ENCODE measurements around the gene ANO6. TPM values are rescaled to one million over a fixed set of nuclear protein-coding genes. Genes with fewer than 3 reads are reported as not detected.

The ANO6 gene
- total RNA-seq, 2 donors from 2014 or later, result 24.4 to 28.0 TPM

DNA sequence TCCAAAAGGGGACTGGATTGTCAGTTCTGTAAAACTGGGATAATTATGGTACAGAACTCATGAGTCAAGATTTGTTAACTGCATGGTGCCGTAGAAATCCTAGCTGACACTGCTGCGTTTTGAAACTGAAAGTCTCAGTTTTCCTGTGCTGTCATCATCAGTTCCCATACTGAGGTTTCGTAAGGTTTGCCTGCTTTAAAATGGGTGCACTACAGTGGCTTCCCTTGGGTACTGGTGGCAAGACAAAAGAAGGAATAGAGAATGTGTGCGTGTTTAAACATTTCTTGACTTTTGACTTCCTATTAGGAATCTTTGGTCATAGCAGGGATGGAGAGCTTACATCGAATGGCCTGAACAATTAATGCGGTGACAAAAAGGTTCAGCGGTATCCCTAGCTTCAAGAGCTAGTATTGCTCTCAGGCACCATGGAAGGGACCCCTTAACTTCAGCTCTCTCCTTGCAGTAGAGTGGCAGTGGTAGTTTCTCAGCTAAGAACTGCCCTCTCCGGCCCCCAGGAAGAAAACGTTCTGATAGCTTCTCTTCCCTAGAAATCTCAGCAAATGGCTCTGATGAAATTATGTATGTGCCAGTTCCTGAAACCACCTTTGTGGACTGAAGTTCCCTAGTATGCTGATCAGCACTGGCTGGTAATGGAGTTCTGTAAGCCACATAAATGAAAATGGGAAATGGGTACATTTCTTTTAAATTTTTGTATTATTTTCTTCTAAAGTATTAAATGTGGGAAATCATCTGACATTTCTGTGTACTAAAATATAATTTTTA, 28.9 kb downstream of the ANO6 start:
- Histone ChIP-seq H3K4me1 (peaks cover 14% of the 10 kb centered on the region), H3K27ac (no peak overlapping the region), H3K4me3 (no peak overlapping the region), H3K36me3 (replicated peaks in 1 of 2; ENCODE audit: insufficient read depth in 1 of 2, low read depth in 2 of 2) (no peaks in the 10 kb centered on the region), H3K9me3 (no peaks in the 10 kb centered on the region), H3K27me3 (no peaks in the 10 kb centered on the region)
- WGBS, 2 donors, result 84 to 89% methylated on average over 9 of the region's 9 CpGs
- DNase-seq (peak in 1 of 4 donors; percentile 21), ATAC-seq (no peak)
- TF ChIP-seq CTCF (IDR thresholded peaks at IDR 0.05), result no peak
- no peak for TF ChIP-seq POLR2A (IDR thresholded peaks at IDR 0.05)
- intact Hi-C loops (cut with DNase I), result no loop called here

GRCh38 chr12:45246236-45246635, 30.3 kb downstream of the ANO6 start:
- TF ChIP-seq POLR2A (IDR thresholded peaks at IDR 0.05), result no peak
- TF ChIP-seq CTCF (IDR thresholded peaks at IDR 0.05), result no peak
- peaks cover 18% of the 10 kb centered on the region for H3K4me1 ChIP-seq
- WGBS, 2 donors, result 56 to 60% methylated on average over 3 of the region's 3 CpGs
- no peak for DNase-seq
- H3K27me3 ChIP-seq, result no peaks in the 10 kb centered on the region
- ATAC-seq, result no peak
- intact Hi-C loops (cut with DNase I), result no loop called here
- H3K36me3 ChIP-seq (replicated peaks in 1 of 2; ENCODE audit: insufficient read depth in 1 of 2, low read depth in 2 of 2), result no peaks in the 10 kb centered on the region
- H3K4me3 ChIP-seq, result no peak overlapping the region
- no peak overlapping the region for H3K27ac ChIP-seq
- no peaks in the 10 kb centered on the region for H3K9me3 ChIP-seq

DNA sequence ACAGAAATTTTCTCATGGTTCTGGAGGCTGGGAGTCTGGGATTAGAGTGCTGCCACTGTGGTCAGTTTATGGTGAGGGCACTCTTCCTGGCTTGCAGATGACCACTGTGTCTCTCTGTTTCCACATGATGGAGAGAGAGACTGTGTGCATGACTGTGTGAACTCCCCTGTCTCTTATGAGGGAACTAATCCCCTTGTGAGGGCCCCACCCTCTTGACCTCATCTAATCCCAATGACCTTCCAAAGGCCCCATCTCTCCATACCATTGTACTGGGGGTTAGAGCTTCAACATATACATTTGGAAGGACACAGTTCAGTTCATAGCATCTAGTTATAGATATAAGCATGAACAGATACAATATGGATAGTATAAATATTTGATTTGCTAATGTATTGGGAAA, 31.7 kb downstream of the ANO6 start:
- Histone ChIP-seq H3K27me3 (no peaks in the 10 kb centered on the region), H3K36me3 (replicated peaks in 1 of 2; ENCODE audit: insufficient read depth in 1 of 2, low read depth in 2 of 2) (no peaks in the 10 kb centered on the region), H3K4me1 (peaks cover 8% of the 10 kb centered on the region), H3K9me3 (no peaks in the 10 kb centered on the region), H3K27ac (no peak overlapping the region), H3K4me3 (no peak overlapping the region)
- intact Hi-C loops (cut with DNase I), result no loop called here
- no peak for TF ChIP-seq POLR2A (IDR thresholded peaks at IDR 0.05)
- no peak for TF ChIP-seq CTCF (IDR thresholded peaks at IDR 0.05)
- no peak for DNase-seq
- no peak for ATAC-seq

- H3K9me3 ChIP-seq, result no peaks in the 10 kb centered on the region
- H3K4me1 ChIP-seq, result peaks cover 8% of the 10 kb centered on the region
- TF ChIP-seq POLR2A (IDR thresholded peaks at IDR 0.05) (no peak), CTCF (IDR thresholded peaks at IDR 0.05) (no peak)
- no peak overlapping the region for H3K4me3 ChIP-seq
- no peaks in the 10 kb centered on the region for H3K36me3 ChIP-seq (replicated peaks in 1 of 2; ENCODE audit: insufficient read depth in 1 of 2, low read depth in 2 of 2)
- WGBS, 2 donors, result 83 to 100% methylated on average over 1 of the region's 1 CpG
- H3K27me3 ChIP-seq, result no peaks in the 10 kb centered on the region
- intact Hi-C loops (cut with DNase I), result no loop called here
- ATAC-seq (no peak), DNase-seq (no peak)
- no peak overlapping the region for H3K27ac ChIP-seq
Observed at GRCh38 chr12:45248095-45248494, 32.2 kb downstream of the ANO6 start.

- Histone ChIP-seq H3K27me3 (no peaks in the 10 kb centered on the region), H3K27ac (no peak overlapping the region), H3K4me1 (peaks cover 10% of the 10 kb centered on the region), H3K9me3 (no peaks in the 10 kb centered on the region), H3K4me3 (no peak overlapping the region), H3K36me3 (replicated peaks in 1 of 2; ENCODE audit: insufficient read depth in 1 of 2, low read depth in 2 of 2) (no peaks in the 10 kb centered on the region)
- no peak for ATAC-seq
- intact Hi-C loops (cut with DNase I), result no loop called here
- 78 to 81% methylated on average over 1 of the region's 1 CpG for WGBS, 2 donors
- TF ChIP-seq POLR2A (IDR thresholded peaks at IDR 0.05) (no peak), CTCF (IDR thresholded peaks at IDR 0.05) (no peak)
- DNase-seq, result no peak
Observed at GRCh38 chr12:45254254-45254653, 38.4 kb downstream of the ANO6 start.
